Measurements from ENCODE around the gene CCDC30. TPM values are rescaled to one million over a fixed set of nuclear protein-coding genes. Genes with fewer than 3 reads are reported as not detected.

CCDC30 gene
- total RNA-seq, 6 donors from 2014 or later, result 4.4 to 40.9 (median 8.2) TPM

DNA sequence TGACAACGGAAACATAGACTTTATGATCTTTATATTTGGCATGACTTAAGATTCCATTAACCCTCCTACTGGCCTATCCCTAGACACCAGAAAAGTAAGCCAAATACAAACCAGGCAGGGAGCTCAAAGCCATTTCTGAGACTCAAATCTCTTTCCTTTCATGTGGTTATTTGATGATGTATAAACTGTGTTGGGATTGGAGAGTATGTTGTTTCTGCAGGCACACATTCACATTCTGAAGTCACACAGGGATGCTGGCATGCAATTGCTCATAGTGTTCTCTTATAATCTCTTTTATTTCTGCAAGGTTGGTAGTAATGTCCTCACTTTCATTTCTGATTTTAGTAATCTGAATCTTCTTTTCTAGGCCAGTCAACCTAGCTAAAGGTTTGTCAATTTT, 13.0 kb upstream of the CCDC30 start:
- no peak for DNase-seq
- H3K36me3 ChIP-seq, result no peaks in the 10 kb centered on the region
- H3K27ac ChIP-seq, result no peak overlapping the region
- TF ChIP-seq, protein P1, sequence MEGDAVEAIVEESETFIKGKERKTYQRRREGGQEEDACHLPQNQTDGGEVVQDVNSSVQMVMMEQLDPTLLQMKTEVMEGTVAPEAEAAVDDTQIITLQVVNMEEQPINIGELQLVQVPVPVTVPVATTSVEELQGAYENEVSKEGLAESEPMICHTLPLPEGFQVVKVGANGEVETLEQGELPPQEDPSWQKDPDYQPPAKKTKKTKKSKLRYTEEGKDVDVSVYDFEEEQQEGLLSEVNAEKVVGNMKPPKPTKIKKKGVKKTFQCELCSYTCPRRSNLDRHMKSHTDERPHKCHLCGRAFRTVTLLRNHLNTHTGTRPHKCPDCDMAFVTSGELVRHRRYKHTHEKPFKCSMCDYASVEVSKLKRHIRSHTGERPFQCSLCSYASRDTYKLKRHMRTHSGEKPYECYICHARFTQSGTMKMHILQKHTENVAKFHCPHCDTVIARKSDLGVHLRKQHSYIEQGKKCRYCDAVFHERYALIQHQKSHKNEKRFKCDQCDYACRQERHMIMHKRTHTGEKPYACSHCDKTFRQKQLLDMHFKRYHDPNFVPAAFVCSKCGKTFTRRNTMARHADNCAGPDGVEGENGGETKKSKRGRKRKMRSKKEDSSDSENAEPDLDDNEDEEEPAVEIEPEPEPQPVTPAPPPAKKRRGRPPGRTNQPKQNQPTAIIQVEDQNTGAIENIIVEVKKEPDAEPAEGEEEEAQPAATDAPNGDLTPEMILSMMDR (IDR thresholded peaks at IDR 0.05), result no peak
- TF ChIP-seq POLR2AphosphoS5 (IDR thresholded peaks at IDR 0.05), result no peak
- TF ChIP-seq POLR2A (IDR thresholded peaks at IDR 0.05), result no peak
- no peak for TF ChIP-seq EP300 (IDR thresholded peaks at IDR 0.05)
- no peak overlapping the region for H3K4me3 ChIP-seq
- H3K9me3 ChIP-seq, result no peaks in the 10 kb centered on the region
- 67 to 79% methylated on average over 1 of the region's 1 CpG for WGBS, 2 donors
- ATAC-seq (ENCODE audit: low FRiP score in 2 of 2), result no peak
- H3K4me1 ChIP-seq, result peaks cover 0 to under 1% (median 0%) of the 10 kb centered on the region in 4 donors
- H3K27me3 ChIP-seq, result no peaks in the 10 kb centered on the region

DNA sequence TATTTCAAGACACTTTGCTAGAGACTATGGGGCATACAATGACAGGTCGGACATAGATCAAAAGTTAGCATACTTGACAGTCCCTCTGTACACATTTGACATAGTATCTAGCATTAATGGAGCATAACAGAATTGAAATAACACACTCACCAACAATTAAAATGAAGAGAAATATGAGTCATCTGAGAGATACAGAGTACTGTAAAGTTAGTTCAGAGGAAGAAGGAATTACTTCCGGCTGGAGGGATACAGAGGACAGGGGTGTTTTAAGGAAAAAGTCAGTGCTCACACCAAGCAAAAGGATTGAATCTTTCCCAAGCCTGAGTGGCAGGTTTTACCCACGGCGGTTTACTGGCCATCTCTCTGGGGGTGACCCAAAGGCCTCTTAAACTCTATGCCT, 9.7 kb upstream of the CCDC30 start:
- no peak for TF ChIP-seq POLR2AphosphoS5 (IDR thresholded peaks at IDR 0.05)
- TF ChIP-seq, protein P1 (IDR thresholded peaks at IDR 0.05), result no peak
- Histone ChIP-seq H3K27ac (no peak overlapping the region), H3K36me3 (peaks cover 0 to 5% (median 0%) of the 10 kb centered on the region in 4 donors), H3K9me3 (no peaks in the 10 kb centered on the region), H3K27me3 (no peaks in the 10 kb centered on the region), H3K4me1 (peaks cover 14 to 25% (median 15%) of the 10 kb centered on the region in 4 donors), H3K4me3 (no peak overlapping the region)
- 86 to 89% methylated on average over 4 of the region's 4 CpGs for WGBS, 2 donors
- DNase-seq, result no peak
- ATAC-seq (ENCODE audit: low FRiP score in 2 of 2), result no peak

DNA sequence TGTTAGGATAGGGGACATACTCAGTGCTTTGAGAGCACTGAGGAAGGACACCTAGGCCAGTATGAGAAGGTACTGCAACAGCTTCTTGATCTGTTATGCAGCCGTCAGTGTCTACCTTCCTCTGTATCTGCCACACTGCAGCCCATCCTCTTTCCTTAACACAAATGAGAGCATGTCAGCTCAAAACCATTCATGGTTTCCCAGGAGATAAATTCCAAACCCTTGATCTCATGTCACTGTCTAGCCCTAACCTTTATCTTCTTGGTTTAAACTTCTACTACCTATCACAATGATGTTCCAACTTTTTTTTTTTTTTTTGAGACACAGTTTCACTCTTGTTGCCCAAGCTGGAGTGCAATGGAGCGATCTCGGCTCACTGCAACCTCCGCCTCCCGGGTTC, 8.7 kb upstream of the CCDC30 start:
- no peaks in the 10 kb centered on the region for H3K9me3 ChIP-seq
- no peak for TF ChIP-seq POLR2A (IDR thresholded peaks at IDR 0.05)
- no peak for TF ChIP-seq EP300 (IDR thresholded peaks at IDR 0.05)
- no peak for TF ChIP-seq POLR2AphosphoS5 (IDR thresholded peaks at IDR 0.05)
- TF ChIP-seq, protein P1 (IDR thresholded peaks at IDR 0.05), result no peak
- WGBS, 2 donors, result 97 to 99% methylated on average over 5 of the region's 5 CpGs
- DNase-seq, result no peak
- no peak overlapping the region for H3K27ac ChIP-seq
- no peak overlapping the region for H3K4me3 ChIP-seq
- ATAC-seq (ENCODE audit: low FRiP score in 2 of 2), result no peak
- H3K4me1 ChIP-seq, result peaks cover 14 to 30% (median 16%) of the 10 kb centered on the region in 4 donors
- H3K27me3 ChIP-seq, result no peaks in the 10 kb centered on the region
- peaks cover 0 to 12% (median 0%) of the 10 kb centered on the region in 4 donors for H3K36me3 ChIP-seq

DNA sequence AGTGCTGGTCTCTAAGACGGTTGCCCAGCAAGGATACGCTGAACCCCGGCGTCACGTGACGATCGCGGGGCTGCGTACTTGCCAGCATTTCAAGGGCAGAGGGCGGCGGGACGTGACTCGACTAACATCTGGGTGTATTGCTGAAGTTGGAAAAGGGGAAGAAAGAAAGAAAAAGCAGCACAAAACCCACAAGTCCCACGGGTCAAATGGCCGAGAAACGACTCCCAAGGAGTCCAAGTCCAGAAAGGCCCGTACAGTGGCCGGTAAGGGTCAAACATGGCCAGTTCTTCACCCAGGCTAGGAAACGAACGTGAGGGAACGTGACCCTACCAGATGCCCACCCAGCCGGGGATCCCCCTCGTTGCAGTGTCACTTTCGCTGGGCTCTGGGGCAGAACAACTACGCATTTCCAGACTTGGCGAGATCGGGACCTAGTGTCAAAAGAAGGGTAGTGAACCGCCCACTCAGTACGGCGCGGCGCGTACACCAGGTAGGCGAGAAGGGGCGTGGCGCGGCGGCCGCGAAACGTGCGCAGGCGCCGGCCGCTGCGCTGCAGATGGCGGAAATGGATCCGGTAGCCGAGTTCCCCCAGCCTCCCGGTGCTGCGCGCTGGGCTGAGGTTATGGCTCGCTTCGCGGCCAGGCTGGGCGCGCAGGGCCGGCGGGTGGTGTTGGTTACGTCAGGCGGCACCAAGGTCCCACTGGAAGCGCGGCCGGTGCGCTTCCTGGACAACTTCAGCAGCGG, 6.9 kb upstream of the CCDC30 start, which contains the start of the genes PPCS and ZMYND12:
PPCS (plus strand) TSS at position 534 of the 744 bp plus-strand sequence; CDS start at position 557, 23 bp downstream.
ZMYND12 (minus strand) TSS at position 13 of the 744 bp plus-strand sequence. CDS start 25 bp downstream, outside the sequence.
- Histone ChIP-seq H3K36me3 (peaks cover 3 to 23% (median 4%) of the 10 kb centered on the region in 4 donors), H3K9me3 (no peaks in the 10 kb centered on the region), H3K4me3 (peak within 1 kb of the TSS; percentile 58 to 96 (median 84)), H3K27ac (peak within 1 kb of the TSS; percentile 91 to 96 (median 92)), H3K27me3 (no peaks in the 10 kb centered on the region), H3K4me1 (peaks cover 14 to 30% (median 16%) of the 10 kb centered on the region in 4 donors)
- TF ChIP-seq, protein P1 (IDR thresholded peaks at IDR 0.05), result peak in 4 of 6 experiments; percentile 22 to 72 (median 58)
- TF ChIP-seq POLR2AphosphoS5 (IDR thresholded peaks at IDR 0.05) (peak; percentile 75 to 83), POLR2A (IDR thresholded peaks at IDR 0.05) (peak in 3 of 4 donors; percentile 68 to 91 (median 75)), EP300 (IDR thresholded peaks at IDR 0.05) (peak in 1 of 4 donors; percentile 1)
- peak; percentile 90 to 97 for DNase-seq
- peak; percentile 96 for ATAC-seq (ENCODE audit: low FRiP score in 2 of 2)
- 0% methylated on average over 21 to 61 of the region's 66 CpGs for WGBS, 2 donors

All from upper lobe of left lung (tissue), 6 donors.